H1 (cell line): ENCODE measurements around the gene DENND2C. TPM values are rescaled to one million over a fixed set of nuclear protein-coding genes. Genes with fewer than 3 reads are reported as not detected.

Source experiments
- CTCF ChIP-seq, 3 experiments: IDR thresholded peaks; 1 replicate in 2 of 3; 2 replicates in 1 of 3; pipeline versions ENCODE4 v1.5.1 to v1.6.1; 2011; ENCODE audit warnings: low read length in 3 of 3, mild to moderate bottlenecking in 3 of 3, inconsistent platforms in 2 of 3, low read depth in 1 of 3, moderate library complexity in 1 of 3; ENCODE audit not compliant: insufficient read depth in 1 of 3; ENCODE audit errors: control extremely low read depth in 1 of 3
- HDAC6 ChIP-seq: IDR thresholded peaks from one replicate; pipeline ENCODE4 v1.7.1; 2012; ENCODE audit warnings: low read depth, mild to moderate bottlenecking, inconsistent platforms, low read length, moderate library complexity
- NRF1 ChIP-seq: IDR thresholded peaks from 2 replicates; pipeline ENCODE4 v1.6.1; 2011; ENCODE audit warnings: mild to moderate bottlenecking, low read depth, low read length, improper control_type of control experiment
- SIRT6 ChIP-seq: IDR thresholded peaks from one replicate; pipeline ENCODE4 v1.7.1; 2012; ENCODE audit warnings: low read length, inconsistent platforms
- polyA plus RNA-seq, 7 experiments: library from polyadenylated mRNA; depleted of rRNA in 3 of 7; stranded (reverse) in 5 of 7; unstranded in 2 of 7; fragments of >200 nt in 5 of 7; fragments of 200-250 nt in 2 of 7; gene quantifications; 1 replicate in 5 of 7; 2 replicates in 1 of 7; 4 replicates in 1 of 7; pipeline versions ENCODE4 v1.2.1 to v1.2.3, GENCODE V29; 2011 to 2013; ENCODE audit warnings: missing spikeins in 2 of 7, mixed read lengths in 2 of 7
- total RNA-seq: library from RNA; stranded (reverse); fragmentation: NEBNext Ultra II Directional; extraction: Animal tissue kit (Norgen Biotek cat#: 25700); gene quantifications from 2 replicates; pipeline ENCODE4 v1.2.1, GENCODE V29; 2021
- TF ChIP-seq, protein P1 (sequence below): IDR thresholded peaks from 2 replicates; pipeline ENCODE4 v1.6.1; 2012; ENCODE audit warnings: inconsistent platforms

The DENND2C gene
- total and polyA plus RNA-seq, 2 of the 8 experiments (the other 6 are each of a cell fraction or from before 2014, with no cell fraction given): 1.8 to 5.5 TPM

DNA sequence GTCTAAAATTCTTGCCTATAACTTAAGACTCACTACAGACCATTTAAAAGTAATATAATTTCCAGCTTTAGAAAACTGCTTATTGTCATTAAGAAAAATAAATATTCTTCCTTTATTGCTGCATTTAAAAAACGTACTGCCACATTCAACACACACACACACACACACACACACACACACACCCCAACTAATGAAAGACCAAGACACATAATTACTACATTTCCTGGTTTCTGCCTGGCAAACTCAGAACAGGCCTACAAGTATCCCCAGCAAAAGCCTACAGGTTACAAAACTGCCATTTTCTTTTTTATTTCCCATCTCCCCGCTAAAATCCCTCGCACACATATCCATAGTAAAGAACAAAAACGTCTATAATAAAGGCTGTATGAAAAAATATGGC is 1.5 kb downstream of the DENND2C start (continued):
- TF ChIP-seq, protein P1, sequence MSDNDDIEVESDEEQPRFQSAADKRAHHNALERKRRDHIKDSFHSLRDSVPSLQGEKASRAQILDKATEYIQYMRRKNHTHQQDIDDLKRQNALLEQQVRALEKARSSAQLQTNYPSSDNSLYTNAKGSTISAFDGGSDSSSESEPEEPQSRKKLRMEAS: no peak
- TF ChIP-seq CTCF (IDR thresholded peaks at IDR 0.05; ENCODE audit: control extremely low read depth in 1 of 3, insufficient read depth in 1 of 3, low read depth in 1 of 3, low read length in 3 of 3): no peak
- TF ChIP-seq NRF1: no peak
- TF ChIP-seq HDAC6: no peak
- TF ChIP-seq SIRT6: no peak
- TF ChIP-seq, all 59 proteins: peak for 0
